NAMALWA (cell line): ENCODE results near the gene SMAD7.
A peak's percentile ranks its signal among the peaks of the same experiment; 100 is the strongest.

Experiments used
- DNase-seq: peaks from one replicate; pipeline ENCODE4 v3.0.0-alpha.2; 2015; ENCODE audit warnings: low spot score

Gene SMAD7, protein sequence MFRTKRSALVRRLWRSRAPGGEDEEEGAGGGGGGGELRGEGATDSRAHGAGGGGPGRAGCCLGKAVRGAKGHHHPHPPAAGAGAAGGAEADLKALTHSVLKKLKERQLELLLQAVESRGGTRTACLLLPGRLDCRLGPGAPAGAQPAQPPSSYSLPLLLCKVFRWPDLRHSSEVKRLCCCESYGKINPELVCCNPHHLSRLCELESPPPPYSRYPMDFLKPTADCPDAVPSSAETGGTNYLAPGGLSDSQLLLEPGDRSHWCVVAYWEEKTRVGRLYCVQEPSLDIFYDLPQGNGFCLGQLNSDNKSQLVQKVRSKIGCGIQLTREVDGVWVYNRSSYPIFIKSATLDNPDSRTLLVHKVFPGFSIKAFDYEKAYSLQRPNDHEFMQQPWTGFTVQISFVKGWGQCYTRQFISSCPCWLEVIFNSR

DNA sequence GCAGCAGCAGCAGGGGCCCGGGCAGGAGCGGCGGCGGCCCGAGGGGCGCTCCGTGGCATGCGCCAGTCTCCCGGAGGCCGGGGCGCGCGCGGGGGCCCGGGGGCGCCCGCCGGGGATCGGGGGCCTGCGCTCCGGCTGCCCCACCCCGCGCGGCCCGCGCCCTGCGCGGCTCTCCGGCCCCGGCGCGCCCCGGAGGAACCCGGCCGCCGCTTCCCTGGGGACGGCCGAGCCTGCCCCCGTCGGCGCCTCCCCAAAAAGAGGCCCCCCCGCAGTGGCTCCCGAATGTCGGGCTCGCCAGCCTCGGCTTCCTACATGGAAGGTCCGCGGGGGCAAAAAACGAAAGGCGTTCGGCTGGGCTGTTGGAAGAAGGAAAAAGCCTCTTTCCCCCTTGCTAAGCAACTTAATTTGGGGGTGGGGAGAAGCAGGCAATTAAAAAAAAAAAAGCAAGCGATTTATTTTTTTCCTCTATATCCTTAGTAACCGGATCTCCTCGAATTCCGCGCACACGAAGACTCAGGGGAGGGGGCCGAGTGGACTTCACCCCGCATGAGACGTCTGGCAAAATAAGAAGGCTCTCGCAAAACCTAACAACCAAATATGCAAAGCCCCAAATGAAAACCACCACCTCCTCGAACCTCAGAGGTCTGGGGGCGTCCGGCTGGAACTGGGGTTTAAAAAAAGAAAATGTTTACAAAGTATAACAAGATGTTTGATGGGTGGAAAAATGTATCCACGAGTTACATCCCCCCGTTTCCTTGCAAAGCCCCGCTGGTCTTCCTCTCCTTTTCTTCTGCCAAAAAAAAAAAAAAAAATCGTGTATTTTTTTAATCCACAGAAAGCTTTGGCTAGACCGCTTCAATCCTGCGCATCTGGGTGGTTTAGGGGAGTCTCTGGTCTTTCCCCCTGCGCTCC is at the start of gene SMAD7:
Gene SMAD7 (minus strand): TSS at position 430 of the 912 bp plus-strand sequence. CDS start 541 bp downstream, outside the sequence.
- peak; percentile 78 for DNase-seq

DNA sequence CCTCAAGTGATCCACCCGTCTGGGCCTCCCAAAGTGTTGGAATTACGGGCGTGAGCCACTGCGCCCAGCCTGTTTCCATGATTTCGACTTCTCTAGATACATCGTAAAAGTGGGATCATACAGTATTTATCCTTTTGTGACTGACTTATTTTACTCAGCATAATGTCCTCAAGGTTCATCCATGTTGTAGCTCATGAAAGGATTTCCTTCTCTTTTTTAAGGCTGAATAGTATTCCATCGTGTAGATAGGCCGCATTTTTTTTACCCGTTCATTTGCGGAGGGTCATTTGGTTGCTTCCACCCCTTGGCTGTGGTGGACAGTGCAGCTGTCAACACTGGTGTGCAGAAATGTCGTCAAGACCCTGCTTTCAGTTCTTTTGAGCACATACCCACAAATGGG is 48.8 kb upstream of the SMAD7 start:
- DNase-seq = no peak

DNA sequence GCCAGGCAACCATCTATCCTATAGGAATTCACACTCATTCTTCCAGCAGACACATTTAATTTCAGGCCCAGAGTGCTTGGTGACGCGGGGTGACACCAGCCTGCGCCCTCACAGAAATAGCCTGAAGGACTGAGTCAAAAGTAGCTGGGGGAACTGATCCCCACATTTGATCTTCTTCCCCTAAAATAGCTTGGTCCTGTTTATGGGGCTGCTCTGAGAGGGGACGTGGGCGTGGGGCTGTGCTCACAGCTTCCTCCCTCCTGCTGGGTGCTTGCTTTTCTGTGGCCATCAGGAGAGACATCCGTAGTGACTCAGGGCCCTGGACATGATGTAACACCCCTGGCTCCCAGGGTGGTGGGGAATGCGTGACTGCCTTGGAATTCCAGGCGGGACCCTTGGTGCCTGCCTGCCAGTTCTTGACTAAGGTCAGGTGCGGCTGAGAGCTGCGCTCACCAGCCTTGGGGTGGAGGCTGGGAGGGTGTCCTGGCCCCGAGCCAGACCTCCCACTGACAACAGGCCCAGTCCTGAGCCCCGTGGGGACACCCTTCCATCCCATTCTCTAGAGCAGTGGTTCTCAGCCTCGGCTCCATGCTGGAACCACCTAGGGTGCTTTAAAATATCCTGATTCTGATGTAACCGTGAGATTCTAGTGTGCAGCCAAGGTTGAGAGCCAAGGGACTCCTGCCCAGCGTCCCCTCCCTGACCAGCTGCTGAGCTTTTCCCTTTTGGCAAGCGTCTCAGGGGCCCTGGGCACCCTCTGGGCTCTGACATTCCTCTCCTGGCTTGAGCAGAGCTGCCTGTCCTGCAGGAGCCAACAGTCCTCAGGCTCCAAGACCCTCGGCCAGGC is 47.4 kb upstream of the SMAD7 start:
- no peak for DNase-seq

DNA sequence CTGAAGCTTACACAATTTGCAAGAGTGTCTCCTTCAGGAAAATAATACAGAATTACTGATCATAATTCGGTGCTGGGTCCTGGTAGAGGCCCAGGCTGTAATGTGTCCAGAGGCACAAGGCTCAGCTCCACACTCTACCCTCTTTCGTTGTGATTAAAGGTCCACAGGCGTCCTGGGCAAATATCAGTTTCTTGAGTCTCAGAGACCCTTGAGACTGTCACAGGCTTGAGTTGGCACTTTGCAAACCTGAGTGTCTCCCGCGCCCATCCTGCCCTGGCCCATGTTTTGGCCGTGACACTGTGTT is 46.9 kb upstream of the SMAD7 start:
- no peak for DNase-seq

DNA sequence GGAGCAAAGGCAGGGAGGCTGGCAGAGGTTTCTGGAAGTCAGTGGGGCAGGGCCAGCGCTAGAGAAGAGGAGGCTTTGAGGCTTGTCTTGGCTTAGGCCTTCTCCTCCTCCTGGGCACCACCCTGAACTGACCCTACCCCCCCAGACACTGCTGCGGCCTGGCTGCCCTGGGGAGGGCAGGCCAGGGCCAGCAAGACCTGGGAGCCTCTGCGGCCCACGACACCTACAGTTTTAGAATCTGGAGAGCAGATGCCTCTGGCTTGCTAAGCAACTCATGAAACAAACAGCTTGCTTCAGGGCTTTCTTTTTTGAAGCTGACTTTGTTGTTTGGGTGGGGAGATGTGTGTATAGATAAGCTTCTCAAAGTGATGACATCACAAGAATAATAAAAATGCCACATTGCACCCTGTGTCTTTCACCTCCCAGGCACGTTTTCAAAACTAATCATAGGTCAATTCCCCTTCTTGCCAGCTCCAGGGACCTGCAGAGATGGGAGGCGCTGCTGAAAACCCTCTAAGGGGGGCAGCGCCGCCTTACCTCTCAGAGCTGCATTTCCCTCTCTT is 46.2 kb upstream of the SMAD7 start:
- DNase-seq = no peak

DNA sequence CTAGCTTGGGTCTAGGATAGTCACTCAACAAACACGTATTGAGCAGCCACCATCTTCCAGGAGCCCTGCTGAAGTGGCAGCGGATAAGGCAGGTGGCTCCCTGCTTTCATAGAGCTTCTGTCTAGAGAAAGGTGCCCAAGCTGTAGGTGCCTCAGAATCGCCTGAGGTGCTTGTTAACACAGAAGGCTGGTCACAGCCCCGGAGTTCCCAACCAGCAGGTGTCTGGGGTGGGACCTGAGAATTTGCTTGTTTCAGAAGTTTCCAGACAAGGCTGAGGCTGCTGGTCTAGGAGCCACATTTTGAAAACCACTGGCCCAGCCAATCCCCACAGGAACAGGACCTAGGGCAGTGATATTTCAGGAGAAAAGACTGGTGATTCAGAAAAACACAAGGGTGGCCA is 45.3 kb upstream of the SMAD7 start:
- no peak for DNase-seq

DNA sequence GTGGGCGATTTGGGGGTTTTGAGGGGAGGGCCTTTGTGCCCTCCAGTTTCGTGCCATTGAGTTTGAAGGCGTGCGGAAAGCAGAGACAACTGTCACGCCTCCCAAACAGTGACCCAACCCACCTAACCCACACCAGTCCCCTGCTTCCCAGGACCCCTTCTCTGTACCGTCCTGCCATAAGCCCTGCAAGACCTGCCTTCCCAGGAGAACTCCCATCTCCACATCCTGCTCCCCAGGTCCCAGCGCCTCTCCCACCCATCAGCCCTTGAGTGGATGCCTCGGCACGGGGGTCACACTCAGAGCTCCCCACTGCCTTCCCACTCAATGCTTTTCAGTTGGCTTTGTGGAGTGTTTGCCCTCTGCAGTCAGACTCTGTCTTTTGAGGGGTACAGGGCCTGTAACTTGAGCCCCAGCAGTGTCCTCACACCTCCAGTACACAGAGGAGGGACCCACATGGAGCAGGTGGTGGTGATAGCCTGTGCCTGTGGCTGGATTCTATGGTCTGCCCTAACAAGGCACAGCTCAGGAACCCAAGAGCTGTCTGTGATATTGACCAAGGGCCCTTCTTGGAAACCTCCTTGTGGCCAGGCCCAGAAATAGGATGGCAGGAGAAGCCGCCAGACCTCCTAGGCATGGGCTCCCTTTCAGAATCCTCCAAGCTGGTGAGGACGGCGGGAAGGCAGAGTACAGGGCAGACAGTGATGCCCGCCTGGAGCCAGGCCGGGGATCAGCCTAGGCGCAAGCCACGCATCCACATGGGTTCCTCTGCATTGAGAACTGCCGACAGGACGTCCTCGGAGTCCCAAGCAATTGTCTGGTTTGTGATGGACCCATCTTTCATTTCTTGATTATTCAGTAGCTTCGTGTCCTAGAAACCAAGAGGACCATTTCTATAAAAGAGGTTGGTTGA is 44.4 kb upstream of the SMAD7 start:
- DNase-seq = no peak

DNA sequence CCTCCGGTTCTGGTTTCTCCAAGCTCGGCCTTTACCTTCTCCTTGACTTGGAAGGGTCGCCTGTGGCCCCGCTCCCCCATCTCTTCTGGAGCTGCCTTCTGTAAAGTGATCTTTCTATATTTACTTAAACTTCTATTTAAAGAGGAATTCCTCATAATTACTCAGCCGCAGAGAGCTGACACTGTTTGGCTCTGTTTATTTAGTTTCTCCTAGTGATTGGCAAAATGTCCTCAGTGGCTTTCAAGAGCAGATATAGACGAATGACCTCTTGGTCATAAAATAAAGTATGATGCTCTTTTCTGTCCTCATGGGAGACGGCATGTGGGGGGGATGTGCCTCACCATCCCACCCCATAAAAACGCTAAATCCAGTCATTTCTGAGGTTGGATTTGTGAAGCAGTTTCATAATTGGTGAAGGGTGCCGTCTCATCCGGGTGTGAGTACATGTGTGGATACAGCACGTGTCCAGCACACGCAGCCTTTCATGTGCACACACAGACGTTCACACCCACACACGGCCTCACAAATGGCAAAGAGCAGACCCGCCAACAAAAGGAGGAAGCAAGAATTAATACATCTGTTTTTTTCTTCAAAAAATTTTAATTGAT is 43.4 kb upstream of the SMAD7 start:
- no peak for DNase-seq

DNA sequence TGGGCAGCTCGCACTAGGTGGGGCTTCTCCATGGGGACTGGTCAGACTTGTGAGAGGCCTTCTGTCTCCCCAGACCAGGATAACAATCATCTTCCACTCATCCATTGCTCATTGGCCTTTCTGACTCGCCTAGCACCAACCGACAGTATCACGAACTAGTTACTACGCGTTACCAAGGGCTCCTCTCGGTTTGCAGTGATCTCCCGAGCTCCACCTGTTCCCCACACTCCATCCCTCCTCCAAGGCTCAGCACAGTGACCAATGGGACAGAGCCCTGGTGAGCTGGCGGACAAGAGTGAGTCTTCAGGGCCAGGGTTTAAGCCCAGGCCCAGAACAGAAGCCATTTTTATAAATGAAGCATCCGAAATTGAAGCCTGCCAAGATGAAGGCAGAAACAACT is 42.8 kb upstream of the SMAD7 start:
- DNase-seq = no peak

DNA sequence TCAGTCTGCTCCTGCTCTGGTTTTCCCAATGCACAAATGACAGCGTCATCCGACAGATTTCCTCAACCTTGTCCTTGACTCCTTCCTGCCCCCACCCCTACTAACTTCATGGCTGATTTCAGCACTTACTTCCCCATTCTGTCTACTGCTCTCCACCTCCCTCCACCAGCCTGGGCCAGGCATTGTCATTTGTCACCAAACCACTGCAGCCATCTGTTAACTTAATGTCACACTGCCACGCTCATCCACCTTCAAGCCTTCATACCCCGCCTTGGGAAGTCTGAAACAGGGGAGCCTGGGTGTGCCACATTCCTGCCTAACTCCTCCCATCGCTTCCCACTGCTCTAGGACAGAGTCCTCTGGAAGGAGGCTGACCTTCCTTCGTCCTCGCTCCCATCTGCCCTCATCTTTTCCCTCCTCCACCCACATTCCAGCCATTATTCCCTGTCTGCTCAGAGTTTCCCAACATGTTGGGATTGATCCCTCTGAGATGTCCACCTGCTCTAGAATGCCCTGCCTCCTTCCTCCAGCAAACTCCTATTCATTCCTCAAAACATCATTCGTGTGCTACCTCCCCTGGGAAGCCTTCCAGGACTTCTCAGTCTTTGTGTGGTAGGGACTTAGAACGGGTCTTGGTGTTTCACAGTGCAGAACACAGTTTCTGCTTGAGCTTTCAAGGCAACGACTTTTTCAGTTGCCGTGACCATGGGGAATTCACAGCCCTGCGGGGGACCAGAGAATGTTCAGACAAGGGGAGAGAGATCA is 42.2 kb upstream of the SMAD7 start:
- peak; percentile 54 for DNase-seq

DNA sequence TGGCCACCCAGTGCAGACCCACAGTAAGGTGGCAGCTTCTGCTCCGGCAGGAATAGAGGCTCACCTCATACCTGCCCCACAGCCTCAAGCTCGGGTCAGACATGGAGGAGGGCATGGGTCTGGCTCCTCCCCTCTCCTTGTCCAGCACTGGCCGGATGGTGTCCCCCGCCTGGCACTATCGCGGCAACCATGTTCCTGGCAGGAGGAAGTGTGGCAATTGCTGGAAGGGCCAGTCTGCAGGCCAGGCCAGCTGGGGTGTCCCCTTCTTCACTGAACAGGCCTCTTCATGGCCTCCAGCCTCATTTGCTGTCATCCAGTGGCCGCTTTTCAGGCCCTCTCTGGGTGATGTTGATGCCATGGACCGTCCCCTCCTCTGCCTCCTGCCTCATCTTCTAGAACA is 41.4 kb upstream of the SMAD7 start:
- no peak for DNase-seq

DNA sequence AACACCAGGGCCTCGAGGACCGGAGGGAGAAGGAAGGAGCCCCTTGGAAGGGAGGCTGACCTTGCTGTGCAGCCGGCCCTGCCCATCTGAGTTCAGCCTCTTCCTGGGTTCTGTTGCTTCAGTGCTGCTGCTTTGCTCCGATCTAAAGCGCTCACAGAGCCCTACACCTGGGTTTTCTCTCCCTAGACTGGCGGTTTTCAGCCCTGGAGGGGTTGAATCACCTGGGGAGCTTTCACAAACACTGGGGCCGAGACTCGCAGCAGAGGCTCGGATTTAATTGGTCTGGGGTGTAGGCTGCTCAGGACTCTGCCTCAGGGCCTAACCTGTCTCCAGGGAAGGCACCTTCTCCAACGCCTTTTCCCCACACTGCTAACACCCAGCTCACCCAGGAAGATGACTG is 40.9 kb upstream of the SMAD7 start:
- no peak for DNase-seq

DNA sequence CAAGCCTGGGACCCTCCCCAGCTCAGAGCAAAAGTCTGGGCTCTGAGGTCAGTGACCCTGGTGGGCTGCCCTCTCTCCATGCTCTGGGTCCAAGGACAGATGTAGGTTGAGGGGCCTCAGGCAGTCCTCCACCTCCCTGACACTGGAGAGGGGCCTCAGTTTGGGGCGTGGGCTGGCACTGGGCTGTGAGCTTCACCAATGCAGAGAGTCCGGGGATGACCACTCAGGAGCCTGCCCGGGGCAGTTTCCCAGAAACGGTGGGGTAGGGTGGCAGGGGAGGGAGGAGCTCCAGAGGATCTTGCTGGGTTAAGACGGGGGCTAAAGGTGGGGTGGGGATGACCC is 40.5 kb upstream of the SMAD7 start:
- no peak for DNase-seq

DNA sequence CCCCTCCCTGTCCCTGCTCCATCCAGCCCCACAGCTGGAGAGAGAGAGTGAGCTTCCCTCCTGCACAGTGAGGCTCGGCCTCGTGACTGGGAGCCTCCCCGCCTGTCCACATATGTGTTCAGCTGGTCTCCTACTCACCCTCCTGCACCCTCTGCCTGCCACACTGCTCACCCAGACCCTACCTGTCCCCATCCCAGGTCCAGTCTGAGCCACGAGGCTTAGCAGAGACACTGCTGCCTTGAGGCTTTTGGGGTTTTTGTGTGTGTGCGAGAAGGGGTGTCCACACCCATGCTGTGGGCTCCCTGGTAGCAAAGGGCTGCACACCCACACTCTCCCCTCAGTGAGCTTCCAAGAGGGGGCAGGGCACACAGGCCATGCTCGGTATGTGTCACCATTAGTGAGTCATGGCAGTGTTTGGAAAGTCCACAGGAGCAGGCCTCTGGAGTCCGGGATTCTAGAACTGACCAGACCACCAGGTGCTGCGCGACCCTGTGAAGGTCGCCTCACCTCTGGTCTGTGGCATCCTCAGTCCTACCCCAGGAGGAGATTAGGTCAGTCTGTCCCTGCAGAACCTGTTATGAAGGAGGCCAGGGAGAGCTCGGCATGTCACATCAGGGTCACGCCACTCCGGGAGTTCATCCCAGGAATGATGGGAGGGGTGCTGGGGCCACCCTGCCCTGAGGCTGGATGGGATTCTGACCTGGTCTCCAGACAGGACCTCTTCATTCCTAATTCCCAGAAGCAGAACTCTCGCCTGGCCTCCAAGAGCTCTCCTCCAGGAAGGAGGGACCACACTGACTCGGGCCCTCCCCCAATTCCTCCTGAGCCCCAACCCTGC is 39.9 kb upstream of the SMAD7 start:
- no peak for DNase-seq

DNA sequence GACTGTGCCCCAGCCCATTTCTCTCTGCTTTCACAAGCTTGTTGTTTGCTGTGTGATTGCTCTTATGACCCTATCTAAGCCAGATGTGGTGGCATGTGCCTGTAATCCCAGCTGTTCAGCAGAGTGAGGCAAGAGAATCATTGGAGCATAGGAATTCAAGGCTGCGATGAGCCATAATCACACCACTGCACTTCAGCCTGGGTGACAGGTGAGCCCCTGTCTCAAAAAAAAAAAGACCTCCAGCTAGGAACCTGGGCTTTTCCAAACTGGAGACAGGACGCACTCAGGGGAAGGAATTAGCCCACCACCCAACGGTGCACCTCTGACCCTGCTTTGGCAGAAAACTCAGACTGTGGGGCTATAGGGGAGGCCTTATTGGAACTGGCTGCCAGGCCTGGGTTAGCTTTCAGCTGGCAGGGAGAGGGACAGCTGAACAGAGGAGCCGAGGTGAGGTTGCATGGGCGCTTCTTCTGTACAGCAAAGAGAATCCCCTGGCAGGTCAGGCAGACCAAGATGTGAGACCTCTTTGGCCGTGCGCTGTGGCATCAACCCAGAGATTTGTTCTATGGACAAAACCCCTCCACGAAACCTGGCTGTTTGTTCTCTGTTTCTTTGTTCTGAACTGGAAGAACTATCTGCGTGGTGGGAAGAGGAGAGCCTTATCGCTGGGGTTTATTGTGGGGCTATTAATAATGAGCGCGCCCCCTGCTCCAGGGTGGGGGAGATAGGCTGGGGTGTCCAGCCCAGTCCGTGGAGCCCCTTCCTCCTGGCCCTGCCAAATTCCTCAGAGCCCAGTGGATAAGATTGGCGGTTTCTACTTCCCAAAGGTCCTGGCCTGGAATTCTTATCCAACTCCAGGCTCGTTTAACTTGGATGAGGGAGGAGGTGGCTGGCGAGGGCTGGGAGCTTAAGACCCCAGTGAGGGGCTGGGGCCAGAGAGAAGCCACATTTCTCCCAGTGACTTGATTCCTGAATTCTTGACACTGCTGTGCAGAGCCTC is 38.8 kb upstream of the SMAD7 start:
- no peak for DNase-seq

DNA sequence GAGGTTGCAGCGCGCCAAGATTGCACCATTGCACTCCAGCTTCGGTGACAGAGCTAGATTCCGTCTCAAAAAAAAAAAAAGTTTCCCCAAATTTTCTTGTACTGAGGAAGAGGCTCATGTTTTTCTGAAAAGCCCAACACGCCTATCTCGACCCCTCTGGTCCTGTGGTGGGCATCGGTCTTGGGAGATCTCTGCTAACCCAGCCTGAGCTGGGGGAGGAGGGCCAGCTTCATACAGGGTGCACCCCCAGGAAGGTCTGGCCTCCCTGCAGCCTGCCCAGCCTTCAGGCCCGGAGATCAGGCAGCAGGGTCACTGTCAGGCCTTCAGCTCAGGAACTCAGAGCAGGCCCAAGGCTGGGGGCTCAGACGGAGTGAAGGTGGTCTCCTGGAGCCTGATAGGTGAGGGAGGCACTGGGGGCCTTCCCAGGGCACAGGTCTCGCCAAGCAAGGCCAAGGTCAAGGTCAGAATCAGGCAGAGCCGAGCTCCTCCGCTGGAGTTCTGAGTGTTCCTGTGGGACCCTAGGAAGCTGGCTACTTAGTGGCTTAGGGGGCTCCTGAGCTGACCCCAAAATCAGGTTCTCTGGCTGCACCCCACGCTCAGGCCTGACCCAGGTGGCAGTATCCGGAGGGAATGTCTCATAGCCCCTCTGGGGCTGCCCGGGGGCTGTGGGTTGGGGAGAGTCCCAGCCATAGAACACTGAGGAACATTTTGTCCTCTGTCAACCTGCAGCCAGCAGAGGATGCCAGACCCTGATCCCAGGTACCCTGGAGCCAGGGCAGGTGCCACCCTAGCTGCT is 37.9 kb upstream of the SMAD7 start:
- DNase-seq = no peak

DNA sequence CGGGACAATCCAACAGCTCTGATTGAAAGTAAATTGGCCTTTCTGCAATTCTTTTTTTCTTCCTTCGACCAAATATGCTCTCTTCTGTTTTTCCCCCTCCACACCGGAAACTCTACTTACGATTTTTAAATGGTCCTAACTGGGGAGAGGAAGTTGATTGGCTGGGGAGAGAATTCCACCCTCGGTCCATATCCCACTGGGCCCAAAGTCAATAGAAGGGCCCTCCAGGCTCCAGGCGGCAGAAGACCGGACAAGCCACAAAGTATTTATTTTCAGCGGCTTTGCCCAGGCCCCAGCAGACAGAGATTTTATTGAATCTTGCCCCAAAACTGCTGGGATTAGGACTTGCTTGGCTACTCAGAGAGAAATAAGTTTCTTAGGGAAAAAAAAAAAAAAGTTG is 37.1 kb upstream of the SMAD7 start:
- no peak for DNase-seq
